ENCODE measurements around the gene CD34.
"Not testable (repeated sequence)": the region's sequence is repeated elsewhere in the genome, so short reads cannot be mapped to it uniquely, and the experiment has no call there.

Gene CD34

GRCh38 chr1:207910591-207911354 is at the start of gene CD34:
CD34 (minus strand) TSS chr1:207911125; CDS start chr1:207911080, 45 bp downstream.
- DNase-seq (ENCODE audit: low spot score) (peak; percentile 62), FAIRE-seq (no peak)

- DNase-seq (ENCODE audit: low spot score), result no peak
- FAIRE-seq, result no peak
Measured at GRCh38 chr1:207960346-207960745, 49.4 kb upstream of the CD34 start.

- DNase-seq (ENCODE audit: low spot score) (no peak), FAIRE-seq (no peak)
Measured at GRCh38 chr1:207959910-207960309, 49.0 kb upstream of the CD34 start.

GRCh38 chr1:207959141-207959825 is 48.4 kb upstream of the CD34 start:
- FAIRE-seq (no peak), DNase-seq (ENCODE audit: low spot score) (no peak)

GRCh38 chr1:207958376-207959139 is 47.6 kb upstream of the CD34 start:
- DNase-seq (ENCODE audit: low spot score) (no peak), FAIRE-seq (no peak)

GRCh38 chr1:207956986-207957385 is 46.1 kb upstream of the CD34 start:
- no peak for FAIRE-seq
- no peak for DNase-seq (ENCODE audit: low spot score)

GRCh38 chr1:207954104-207954503 is 43.2 kb upstream of the CD34 start:
- DNase-seq (ENCODE audit: low spot score), result no peak
- FAIRE-seq, result no peak

GRCh38 chr1:207952617-207953542 is 42.0 kb upstream of the CD34 start:
- FAIRE-seq (no peak), DNase-seq (ENCODE audit: low spot score) (no peak)

GRCh38 chr1:207951652-207952051 is 40.7 kb upstream of the CD34 start:
- no peak for FAIRE-seq

GRCh38 chr1:207950750-207951149 is 39.8 kb upstream of the CD34 start:
- DNase-seq (ENCODE audit: low spot score) (no peak), FAIRE-seq (no peak)

More at GRCh38 chr1:207951652-207952051, 40.7 kb upstream of the CD34 start:
- no peak for DNase-seq (ENCODE audit: low spot score)

GRCh38 chr1:207949571-207950195 is 38.8 kb upstream of the CD34 start:
- FAIRE-seq (no peak), DNase-seq (ENCODE audit: low spot score) (no peak)

- DNase-seq (ENCODE audit: low spot score) (no peak), FAIRE-seq (no peak)
Measured at GRCh38 chr1:207948536-207949250, 37.8 kb upstream of the CD34 start.

GRCh38 chr1:207946756-207947155 is 35.8 kb upstream of the CD34 start:
- FAIRE-seq (no peak), DNase-seq (ENCODE audit: low spot score) (no peak)

GRCh38 chr1:207944571-207944970 is 33.6 kb upstream of the CD34 start:
- peak; percentile 63 for DNase-seq (ENCODE audit: low spot score)
- FAIRE-seq, result no peak

- not testable (repeated sequence) for FAIRE-seq
Measured at GRCh38 chr1:207942337-207942741, 31.4 kb upstream of the CD34 start.

GRCh38 chr1:207941665-207942064 is 30.7 kb upstream of the CD34 start:
- DNase-seq (ENCODE audit: low spot score) (peak; percentile 37), FAIRE-seq (no peak)

More at GRCh38 chr1:207942337-207942741, 31.4 kb upstream of the CD34 start:
- not testable (repeated sequence) for DNase-seq (ENCODE audit: low spot score)

GRCh38 chr1:207938016-207938415 is 27.1 kb upstream of the CD34 start:
- FAIRE-seq, result no peak
- peak; percentile 20 for DNase-seq (ENCODE audit: low spot score)

- DNase-seq (ENCODE audit: low spot score), result no peak
- no peak for FAIRE-seq
Measured at GRCh38 chr1:207937204-207937603, 26.3 kb upstream of the CD34 start.

GRCh38 chr1:207935166-207935583 is 24.2 kb upstream of the CD34 start:
- DNase-seq (ENCODE audit: low spot score) (no peak), FAIRE-seq (no peak)
